Measurements from ENCODE around the gene LIN28A. TPM values are rescaled to one million over a fixed set of nuclear protein-coding genes. Genes with fewer than 3 reads are reported as not detected.

LIN28A gene
- total and polyA plus RNA-seq, 4 donors = not detected

DNA sequence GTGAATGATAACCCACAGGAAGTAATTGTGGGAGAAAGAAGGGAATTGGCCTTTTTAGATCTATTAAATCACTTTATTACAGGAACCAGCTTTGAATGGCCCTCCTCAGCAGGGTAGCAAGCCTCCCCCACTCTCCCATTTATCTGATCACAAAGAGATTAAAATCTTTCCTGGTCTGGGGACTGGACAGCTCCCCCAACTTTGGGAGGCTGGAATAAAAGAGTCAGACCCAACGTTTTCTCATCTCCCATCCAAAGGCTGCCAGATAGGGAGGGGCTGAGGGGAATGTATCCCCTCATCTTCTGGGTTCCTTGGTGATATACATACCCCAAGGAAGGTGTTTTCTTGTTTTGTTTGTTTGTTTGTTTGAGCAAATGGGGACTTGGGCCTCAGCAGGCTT, 2.4 kb downstream of the LIN28A start:
- Histone ChIP-seq H3K27ac (ENCODE audit: low read depth in 1 of 2, low read length in 2 of 2) (no peak overlapping the region), H3K27me3 (ENCODE audit: control insufficient read depth in 4 of 4, insufficient read depth in 4 of 4, low read length in 3 of 4) (peaks cover 3 to 16% (median 10%) of the 10 kb centered on the region in 4 donors), H3K9me3 (ENCODE audit: control insufficient read depth in 4 of 4, low read length in 3 of 4) (no peaks in the 10 kb centered on the region), H3K9ac (ENCODE audit: low read depth in 1 of 2, low read length in 2 of 2) (no peak overlapping the region), H3K4me1 (ENCODE audit: control insufficient read depth in 4 of 4, insufficient read depth in 4 of 4, low read length in 3 of 4) (peaks cover 0 to 5% (median 0%) of the 10 kb centered on the region in 4 donors), H3K4me3 (ENCODE audit: low read depth in 1 of 3, low read length in 3 of 3) (no peak overlapping the region), H3K36me3 (ENCODE audit: control insufficient read depth in 4 of 4, insufficient read depth in 3 of 4, low read depth in 1 of 4, low read length in 3 of 4) (no peaks in the 10 kb centered on the region)
- TF ChIP-seq, protein P1, sequence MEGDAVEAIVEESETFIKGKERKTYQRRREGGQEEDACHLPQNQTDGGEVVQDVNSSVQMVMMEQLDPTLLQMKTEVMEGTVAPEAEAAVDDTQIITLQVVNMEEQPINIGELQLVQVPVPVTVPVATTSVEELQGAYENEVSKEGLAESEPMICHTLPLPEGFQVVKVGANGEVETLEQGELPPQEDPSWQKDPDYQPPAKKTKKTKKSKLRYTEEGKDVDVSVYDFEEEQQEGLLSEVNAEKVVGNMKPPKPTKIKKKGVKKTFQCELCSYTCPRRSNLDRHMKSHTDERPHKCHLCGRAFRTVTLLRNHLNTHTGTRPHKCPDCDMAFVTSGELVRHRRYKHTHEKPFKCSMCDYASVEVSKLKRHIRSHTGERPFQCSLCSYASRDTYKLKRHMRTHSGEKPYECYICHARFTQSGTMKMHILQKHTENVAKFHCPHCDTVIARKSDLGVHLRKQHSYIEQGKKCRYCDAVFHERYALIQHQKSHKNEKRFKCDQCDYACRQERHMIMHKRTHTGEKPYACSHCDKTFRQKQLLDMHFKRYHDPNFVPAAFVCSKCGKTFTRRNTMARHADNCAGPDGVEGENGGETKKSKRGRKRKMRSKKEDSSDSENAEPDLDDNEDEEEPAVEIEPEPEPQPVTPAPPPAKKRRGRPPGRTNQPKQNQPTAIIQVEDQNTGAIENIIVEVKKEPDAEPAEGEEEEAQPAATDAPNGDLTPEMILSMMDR (IDR thresholded peaks at IDR 0.05; ENCODE audit: low read depth, low read length, missing input control) = no peak
- TF ChIP-seq ATF3 (IDR thresholded peaks at IDR 0.05) (no peak), MAX (IDR thresholded peaks at IDR 0.05) (no peak), HNF4A (conservative IDR thresholded peaks at IDR 0.05) (no peak), TAF1 (conservative IDR thresholded peaks at IDR 0.05) (no peak), HNF4G (IDR thresholded peaks at IDR 0.05) (no peak), NR2F2 (IDR thresholded peaks at IDR 0.05) (no peak), RAD21 (IDR thresholded peaks at IDR 0.05) (no peak)
- TF ChIP-seq, protein P2, sequence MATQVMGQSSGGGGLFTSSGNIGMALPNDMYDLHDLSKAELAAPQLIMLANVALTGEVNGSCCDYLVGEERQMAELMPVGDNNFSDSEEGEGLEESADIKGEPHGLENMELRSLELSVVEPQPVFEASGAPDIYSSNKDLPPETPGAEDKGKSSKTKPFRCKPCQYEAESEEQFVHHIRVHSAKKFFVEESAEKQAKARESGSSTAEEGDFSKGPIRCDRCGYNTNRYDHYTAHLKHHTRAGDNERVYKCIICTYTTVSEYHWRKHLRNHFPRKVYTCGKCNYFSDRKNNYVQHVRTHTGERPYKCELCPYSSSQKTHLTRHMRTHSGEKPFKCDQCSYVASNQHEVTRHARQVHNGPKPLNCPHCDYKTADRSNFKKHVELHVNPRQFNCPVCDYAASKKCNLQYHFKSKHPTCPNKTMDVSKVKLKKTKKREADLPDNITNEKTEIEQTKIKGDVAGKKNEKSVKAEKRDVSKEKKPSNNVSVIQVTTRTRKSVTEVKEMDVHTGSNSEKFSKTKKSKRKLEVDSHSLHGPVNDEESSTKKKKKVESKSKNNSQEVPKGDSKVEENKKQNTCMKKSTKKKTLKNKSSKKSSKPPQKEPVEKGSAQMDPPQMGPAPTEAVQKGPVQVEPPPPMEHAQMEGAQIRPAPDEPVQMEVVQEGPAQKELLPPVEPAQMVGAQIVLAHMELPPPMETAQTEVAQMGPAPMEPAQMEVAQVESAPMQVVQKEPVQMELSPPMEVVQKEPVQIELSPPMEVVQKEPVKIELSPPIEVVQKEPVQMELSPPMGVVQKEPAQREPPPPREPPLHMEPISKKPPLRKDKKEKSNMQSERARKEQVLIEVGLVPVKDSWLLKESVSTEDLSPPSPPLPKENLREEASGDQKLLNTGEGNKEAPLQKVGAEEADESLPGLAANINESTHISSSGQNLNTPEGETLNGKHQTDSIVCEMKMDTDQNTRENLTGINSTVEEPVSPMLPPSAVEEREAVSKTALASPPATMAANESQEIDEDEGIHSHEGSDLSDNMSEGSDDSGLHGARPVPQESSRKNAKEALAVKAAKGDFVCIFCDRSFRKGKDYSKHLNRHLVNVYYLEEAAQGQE (IDR thresholded peaks at IDR 0.05) = no peak
- 4% methylated on average over 1 of the region's 1 CpG for WGBS
- DNase-seq (ENCODE audit: low spot score) = no peak

GRCh38 chr1:26417111-26417759, 6.6 kb downstream of the LIN28A start:
- Histone ChIP-seq H3K4me1 (ENCODE audit: control insufficient read depth in 4 of 4, insufficient read depth in 4 of 4, low read length in 3 of 4) (no peaks in the 10 kb centered on the region), H3K27me3 (ENCODE audit: control insufficient read depth in 4 of 4, insufficient read depth in 4 of 4, low read length in 3 of 4) (peaks cover 0 to 9% (median 4%) of the 10 kb centered on the region in 4 donors), H3K9me3 (ENCODE audit: control insufficient read depth in 4 of 4, low read length in 3 of 4) (no peaks in the 10 kb centered on the region), H3K9ac (ENCODE audit: low read depth in 1 of 2, low read length in 2 of 2) (no peak overlapping the region), H3K4me3 (ENCODE audit: low read depth in 1 of 3, low read length in 3 of 3) (no peak overlapping the region), H3K27ac (ENCODE audit: low read depth in 1 of 2, low read length in 2 of 2) (no peak overlapping the region), H3K36me3 (ENCODE audit: control insufficient read depth in 4 of 4, insufficient read depth in 3 of 4, low read depth in 1 of 4, low read length in 3 of 4) (no peaks in the 10 kb centered on the region)
- whole genome bisulfite sequencing = 26% methylated on average over 9 of the region's 9 CpGs
- TF ChIP-seq, protein P1 (IDR thresholded peaks at IDR 0.05; ENCODE audit: low read depth, low read length, missing input control) = peak; percentile 74
- no peak for TF ChIP-seq HNF4G (IDR thresholded peaks at IDR 0.05)
- peak; percentile 57 to 76 for TF ChIP-seq RAD21 (IDR thresholded peaks at IDR 0.05)
- no peak for TF ChIP-seq NR2F2 (IDR thresholded peaks at IDR 0.05)
- DNase-seq (ENCODE audit: low spot score) = peak; percentile 83

All from liver (tissue), 9 donors.